ENCODE results near the gene PLA2G6. TPM values are rescaled to one million over a fixed set of nuclear protein-coding genes. Genes with fewer than 3 reads are reported as not detected.
A peak's percentile ranks its signal among the peaks of the same experiment; 100 is the strongest.

Gene PLA2G6
- total RNA-seq, 1 donor from 2014 or later, result 16.3 TPM

DNA sequence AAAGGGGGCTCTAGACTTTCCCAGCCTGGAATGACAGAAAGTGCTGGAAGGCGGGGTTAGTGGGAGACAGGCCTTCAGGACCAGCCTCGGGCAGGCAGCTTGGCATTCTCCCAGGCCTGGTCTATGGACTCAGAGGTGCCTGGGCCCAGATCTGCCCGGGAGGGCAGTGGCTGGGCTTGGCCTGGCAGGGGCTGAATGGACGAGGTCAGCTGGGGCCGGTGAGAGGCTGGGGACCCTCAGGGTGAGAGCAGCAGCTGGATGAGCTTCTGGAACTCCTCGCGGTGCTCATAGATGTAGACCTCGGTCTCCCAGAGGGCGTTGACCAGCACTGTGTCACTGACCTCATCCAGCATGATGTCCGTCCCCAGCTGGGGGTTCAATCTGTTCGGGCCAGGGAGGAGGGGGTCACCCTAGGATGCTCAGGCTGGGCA lies 69.7 kb downstream of the PLA2G6 start:
- Mint-ChIP-seq H3K4me1 (ENCODE audit: low read depth) (peaks cover 4% of the 10 kb centered on the region), H3K4me3 (ENCODE audit: unreplicated experiment) (no peak overlapping the region), H3K27me3 (ENCODE audit: low read depth) (no peaks in the 10 kb centered on the region), H3K27ac (ENCODE audit: unreplicated experiment) (no peak overlapping the region), H3K9me3 (ENCODE audit: low read depth) (no peaks in the 10 kb centered on the region), H3K36me3 (ENCODE audit: low read depth) (peaks cover 3% of the 10 kb centered on the region)
- DNase-seq (ENCODE audit: low spot score), result peak; percentile 86
- no peak for TF ChIP-seq CTCF (IDR thresholded peaks at IDR 0.05)

GRCh38 chr22:38110863-38111852 lies 70.5 kb downstream of the PLA2G6 start:
- no peaks in the 10 kb centered on the region for H3K9me3 Mint-ChIP-seq (ENCODE audit: low read depth)
- no peak for TF ChIP-seq CTCF (IDR thresholded peaks at IDR 0.05)
- H3K27ac Mint-ChIP-seq (ENCODE audit: unreplicated experiment), result no peak overlapping the region
- peaks cover 3% of the 10 kb centered on the region for H3K36me3 Mint-ChIP-seq (ENCODE audit: low read depth)
- H3K27me3 Mint-ChIP-seq (ENCODE audit: low read depth), result no peaks in the 10 kb centered on the region
- no peak overlapping the region for H3K4me3 Mint-ChIP-seq (ENCODE audit: unreplicated experiment)
- no peak for DNase-seq (ENCODE audit: low spot score)
- peaks cover 4% of the 10 kb centered on the region for H3K4me1 Mint-ChIP-seq (ENCODE audit: low read depth)

DNA sequence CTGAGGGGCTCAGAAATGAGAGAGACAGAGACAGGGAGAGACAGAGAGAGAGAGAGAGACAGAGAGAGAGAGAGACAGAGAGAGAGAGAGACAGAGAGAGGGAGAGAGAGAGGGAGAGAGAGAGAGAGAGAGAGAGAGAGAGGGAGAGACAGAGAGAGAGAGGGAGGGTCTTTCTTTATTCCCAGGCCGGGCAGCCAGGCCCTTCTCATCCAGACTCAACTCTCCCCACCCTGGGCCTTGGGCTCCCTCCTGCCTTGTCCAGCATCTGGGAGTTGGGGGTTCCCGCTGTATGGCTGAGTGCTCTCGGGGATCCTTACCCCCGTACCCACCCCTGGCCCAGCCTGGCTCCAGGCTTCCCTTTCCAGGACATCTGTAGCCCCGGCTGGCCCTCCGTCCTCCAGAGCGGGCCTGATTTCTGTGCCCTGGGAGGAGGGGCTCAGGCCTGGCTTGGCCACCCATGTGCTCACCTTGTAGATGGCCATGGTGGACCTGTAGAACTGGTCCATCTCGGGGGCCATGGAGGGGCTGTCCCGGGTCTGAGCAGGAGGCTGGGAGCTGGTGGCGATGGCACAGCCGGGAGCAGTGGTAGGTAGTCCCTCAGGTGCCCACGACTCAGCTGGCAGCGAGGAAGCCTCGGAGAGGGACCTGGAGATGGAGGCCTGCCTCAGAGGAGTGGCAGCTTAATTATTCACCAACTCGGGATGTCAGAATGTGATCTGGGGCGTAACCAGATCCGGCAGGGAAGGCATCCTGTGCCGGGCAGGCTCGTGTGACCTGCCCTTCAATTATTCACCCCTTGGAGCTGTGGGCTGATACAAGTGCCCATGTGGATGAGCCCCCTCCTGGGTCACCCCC lies 71.4 kb downstream of the PLA2G6 start, which contains the start of gene BAIAP2L2:
BAIAP2L2 (minus strand) TSS at position 677 of the 855 bp plus-strand sequence; CDS start at position 518, 159 bp downstream.
- no peaks in the 10 kb centered on the region for H3K27me3 Mint-ChIP-seq (ENCODE audit: low read depth)
- peak; percentile 82 for DNase-seq (ENCODE audit: low spot score)
- H3K4me3 Mint-ChIP-seq (ENCODE audit: unreplicated experiment), result no peak within 1 kb of the TSS
- peaks cover 4% of the 10 kb centered on the region for H3K4me1 Mint-ChIP-seq (ENCODE audit: low read depth)
- H3K9me3 Mint-ChIP-seq (ENCODE audit: low read depth), result no peaks in the 10 kb centered on the region
- no peak within 1 kb of the TSS for H3K27ac Mint-ChIP-seq (ENCODE audit: unreplicated experiment)
- peaks cover 3% of the 10 kb centered on the region for H3K36me3 Mint-ChIP-seq (ENCODE audit: low read depth)
- TF ChIP-seq CTCF (IDR thresholded peaks at IDR 0.05), result no peak

- no peak overlapping the region for H3K27ac Mint-ChIP-seq (ENCODE audit: unreplicated experiment)
These were observed 72.1 kb downstream of the PLA2G6 start for GRCh38 chr22:38109371-38110001.

More at GRCh38 chr22:38109371-38110001, 72.1 kb downstream of the PLA2G6 start:
- DNase-seq (ENCODE audit: low spot score), result peak; percentile 84
- Mint-ChIP-seq H3K9me3 (ENCODE audit: low read depth) (no peaks in the 10 kb centered on the region), H3K4me3 (ENCODE audit: unreplicated experiment) (no peak overlapping the region), H3K4me1 (ENCODE audit: low read depth) (peaks cover 2% of the 10 kb centered on the region), H3K36me3 (ENCODE audit: low read depth) (peaks cover 3% of the 10 kb centered on the region), H3K27me3 (ENCODE audit: low read depth) (no peaks in the 10 kb centered on the region)
- TF ChIP-seq CTCF (IDR thresholded peaks at IDR 0.05), result no peak

Measured in chondrocyte (in vitro differentiated cells).